Suprapubic skin (tissue), 4 donors: ENCODE results near the gene PPP4C.

Source experiments
- CTCF ChIP-seq, 2 donors: fragments of 200-600 bp in 1 of 2; fragments of 450-650 bp in 1 of 2; sonication (generic) in 1 of 2; IDR thresholded peaks; one replicate each; pipeline ENCODE4 v1.5.1; 2016 to 2019; ENCODE audit warnings: antibody characterized with exemption in 2 of 2, mild to moderate bottlenecking in 1 of 2, moderate library complexity in 1 of 2
- POLR2A ChIP-seq, 2 donors: fragments of 450-650 bp; IDR thresholded peaks; one replicate each; pipeline ENCODE4 v1.6.1; 2017; ENCODE audit warnings: antibody characterized with exemption in 2 of 2, mild to moderate bottlenecking in 2 of 2, moderate library complexity in 2 of 2
- POLR2AphosphoS5 ChIP-seq, 3 donors: sonication (generic); formaldehyde crosslinking; IDR thresholded peaks; one replicate each; pipeline ENCODE4 v1.6.1; 2017; ENCODE audit warnings: antibody characterized with exemption in 3 of 3

DNA sequence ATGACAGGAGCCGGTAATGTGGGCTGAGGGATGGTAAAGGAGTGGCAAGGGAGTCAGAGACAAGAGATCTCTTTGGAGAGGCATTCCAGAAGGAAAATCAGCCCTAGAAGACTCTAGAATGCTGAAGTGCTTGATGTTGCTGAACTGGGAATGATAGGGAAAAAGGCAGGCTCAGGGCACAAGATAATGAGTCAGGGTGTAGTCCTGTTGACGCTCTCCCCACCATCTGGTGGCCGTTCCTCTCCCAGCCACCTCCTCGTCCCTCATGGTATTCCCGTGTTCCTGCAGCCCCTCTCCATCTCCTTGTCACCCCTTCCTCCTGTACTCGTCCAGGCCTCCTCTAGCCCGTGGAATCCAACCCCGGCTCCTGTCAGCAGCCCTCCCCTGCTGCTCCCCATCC, 21.3 kb upstream of the PPP4C start:
- TF ChIP-seq CTCF (IDR thresholded peaks at IDR 0.05) (no peak), POLR2A (IDR thresholded peaks at IDR 0.05) (no peak), POLR2AphosphoS5 (IDR thresholded peaks at IDR 0.05) (no peak)
